Adrenal gland (tissue), 19 donors: ENCODE data around the gene FCHSD2. TPM values are rescaled to one million over a fixed set of nuclear protein-coding genes. Genes with fewer than 3 reads are reported as not detected.

Experiments
- DNase-seq, 7 donors: peaks; one replicate each; pipeline ENCODE4 v3.0.0-alpha.2; 2019 to 2020
- H3K27ac ChIP-seq, 5 donors: fragments of 200-600 bp; sonication (generic) in 4 of 5; 1 replicate in 3 of 5; 2 replicates in 2 of 5; pipeline versions ENCODE4 v1.5.1 to v1.8.0; 2016 to 2020; ENCODE audit warnings: mild to moderate bottlenecking in 1 of 5
- H3K27me3 ChIP-seq: fragments of 200-600 bp; 2 replicates; pipeline ENCODE4 v1.8.0; 2021
- H3K36me3 ChIP-seq, 2 donors: fragments of 200-600 bp; replicated peaks in 1 of 2; 1 replicate in 1 of 2; 2 replicates in 1 of 2; pipeline versions ENCODE4 v1.5.1 to v1.8.0; 2018 to 2022
- H3K4me1 ChIP-seq, 2 donors: fragments of 200-600 bp; replicated peaks in 1 of 2; 1 replicate in 1 of 2; 2 replicates in 1 of 2; pipeline versions ENCODE4 v1.5.1 to v1.8.0; 2018 to 2021
- H3K4me3 ChIP-seq, 4 donors: fragments of 200-600 bp; sonication (generic) in 3 of 4; one replicate each; pipeline ENCODE4 v1.5.1; 2016 to 2018
- H3K9me3 ChIP-seq, 3 donors: fragments of 200-600 bp; sonication (generic) in 1 of 3; replicated peaks in 1 of 3; 1 replicate in 2 of 3; 2 replicates in 1 of 3; pipeline versions ENCODE4 v1.5.1 to v1.8.0; 2016 to 2021
- CTCF ChIP-seq, 6 experiments: fragments of 450-650 bp in 4 of 6; fragments of 200-600 bp in 2 of 6; sonication (generic) in 1 of 6; IDR thresholded peaks; 1 replicate in 5 of 6; 2 replicates in 1 of 6; pipeline versions ENCODE4 v1.5.1 to v1.8.0; 2016 to 2021; ENCODE audit warnings: antibody characterized with exemption in 6 of 6, mild to moderate bottlenecking in 2 of 6, moderate library complexity in 1 of 6
- POLR2A ChIP-seq, 2 donors: fragments of 450-650 bp; IDR thresholded peaks; one replicate each; pipeline ENCODE4 v1.6.1; 2017; ENCODE audit warnings: antibody characterized with exemption in 2 of 2, mild to moderate bottlenecking in 2 of 2, moderate library complexity in 1 of 2
- WGBS, 4 donors: extraction: QIAGEN DNeasy Blood & Tissue Kit in 2 of 4; methylation state at CpG; one replicate each; pipeline versions ENCODE4 v1.1.5 to v1.1.7; 2013 to 2017; 5-methylcytosine and 5-hydroxymethylcytosine counted together
- intact Hi-C, 2 donors: fragments of 100-400 bp; cut with DNase I; formaldehyde crosslinking; loops; one replicate each; pipeline versions ENCODE4 v1.14.1 to v1.15.0; 2022 to 2023
- long read RNA-seq, 10 donors: library from polyadenylated mRNA in 3 of 10; unstranded in 2 of 10; stranded (forward) in 1 of 10; transcript quantifications; one replicate each; pipeline ENCODE4 v2.0.0 and lab custom pipeline, GENCODE V29; 2021 to 2026
- polyA plus RNA-seq, 3 donors: library from polyadenylated mRNA; stranded (reverse); fragments of 200-250 nt in 2 of 3; fragments of 350-450 nt in 1 of 3; fragmentation: Illumina TruSeq in 1 of 3; extraction: RNeasy Lipid Tissue Mini Kit (QIAGEN cat#74804) in 1 of 3; gene quantifications; one replicate each; pipeline ENCODE4 v1.2.3, GENCODE V29; 2013 to 2014
- total RNA-seq, 9 donors: library from RNA; depleted of rRNA in 4 of 9; stranded (reverse); fragments of >200 nt in 4 of 9; fragments of 120-200 nt in 1 of 9; fragmentation: NEBNext Ultra II Directional in 1 of 9; extraction: Animal tissue kit (Norgen Biotek cat#: 25700) in 1 of 9; gene quantifications; one replicate each; pipeline versions ENCODE4 v1.1.0 to v1.2.4, GENCODE V29; 2013 to 2023
- donor health status: healthy with polysubstance abuse.
- donor health status: Bipolar disorder and iron deficiency.
- donor health status: DM: yes; HTN: yes; CAD: no.
- donor health status: DM: no; HTN: no; CAD: no.
- donor health status: DM: no; HTN: no; CAD: no.
- donor health status: DM: yes; HTN: yes; CAD: no.

The FCHSD2 gene
- total RNA-seq (10 to 100 TPM; 20.7 to 67.2 (median 34.9) TPM), polyA plus RNA-seq (10 to 100 TPM; 14.6 to 39.1 (median 21.3) TPM)
- long read RNA-seq, donor 1 = 0 reads
- long read RNA-seq, donor 2 = 0 reads
- long read RNA-seq, donor 3 = 0 reads
- long read RNA-seq, donor 4, partial matches to known transcripts = 2 of 4 reads
- long read RNA-seq, donor 4, other reads (novel, unspliced or antisense) = 2 of 4 reads
- long read RNA-seq, donor 5, full-length matches to known transcripts = 38 of 65 reads
- long read RNA-seq, donor 5, partial matches to known transcripts = 9 of 65 reads
- long read RNA-seq, donor 5, other reads (novel, unspliced or antisense) = 18 of 65 reads
- long read RNA-seq, donor 6, full-length matches to known transcripts = 1 of 6 reads
- long read RNA-seq, donor 6, partial matches to known transcripts = 2 of 6 reads
- long read RNA-seq, donor 6, other reads (novel, unspliced or antisense) = 3 of 6 reads
- long read RNA-seq, donor 7 = 0 reads
- long read RNA-seq, donor 8, transcript FCHSD2-204 (20 exons, 3,154 nt) = major isoform, 6 of 6 reads
- long read RNA-seq, donor 8, partial matches to known transcripts = 0 of 6 reads
- long read RNA-seq, donor 8, other reads (novel, unspliced or antisense) = 0 of 6 reads
- long read RNA-seq, donor 9, partial matches to known transcripts = 8 of 8 reads
- long read RNA-seq, donor 9, other reads (novel, unspliced or antisense) = 0 of 8 reads
- long read RNA-seq, donor 10, partial matches to known transcripts = 0 of 1 reads
- long read RNA-seq, donor 10, other reads (novel, unspliced or antisense) = 0 of 1 reads

DNA sequence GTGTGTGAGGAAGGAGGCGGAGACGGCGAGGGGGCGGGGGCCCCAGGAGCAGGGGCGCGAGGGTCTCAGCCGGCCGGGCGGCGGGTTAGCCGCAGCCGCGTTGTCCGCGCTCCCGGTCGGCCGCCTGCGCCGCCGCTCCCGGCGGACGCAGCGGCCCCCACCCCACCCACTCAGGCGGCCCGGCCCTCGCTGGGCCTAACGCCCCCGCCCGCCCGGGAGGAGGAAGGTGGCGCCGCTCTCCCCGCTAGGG is at the start of gene FCHSD2:
TSS of gene FCHSD2 (minus strand) at position 191 of the 250 bp plus-strand sequence. CDS start 441 bp downstream, outside the sequence.
- TF ChIP-seq POLR2A (IDR thresholded peaks at IDR 0.05) (no peak), CTCF (IDR thresholded peaks at IDR 0.05) (no peak)
- no peak for DNase-seq
- Histone ChIP-seq H3K4me3 (peak within 1 kb of the TSS; percentile 51 to 90 (median 70)), H3K27ac (peak within 1 kb of the TSS; percentile 81 to 97 (median 95)), H3K36me3 (no peaks in the 10 kb centered on the region), H3K9me3 (no peaks in the 10 kb centered on the region), H3K4me1 (peaks cover 29 to 43% of the 10 kb centered on the region in 2 donors), H3K27me3 (no peaks in the 10 kb centered on the region)
- 0 to 1% methylated on average over 21 to 35 of the region's 35 CpGs; no CpG with 5 or more reads in 2 of the 4 donors for WGBS, 4 donors
- intact Hi-C loops = loop anchor here in 1 of 2 donors (10.0 kb wide), 1 partner anchor 217 kb away; no protein-coding TSS in a partner anchor

DNA sequence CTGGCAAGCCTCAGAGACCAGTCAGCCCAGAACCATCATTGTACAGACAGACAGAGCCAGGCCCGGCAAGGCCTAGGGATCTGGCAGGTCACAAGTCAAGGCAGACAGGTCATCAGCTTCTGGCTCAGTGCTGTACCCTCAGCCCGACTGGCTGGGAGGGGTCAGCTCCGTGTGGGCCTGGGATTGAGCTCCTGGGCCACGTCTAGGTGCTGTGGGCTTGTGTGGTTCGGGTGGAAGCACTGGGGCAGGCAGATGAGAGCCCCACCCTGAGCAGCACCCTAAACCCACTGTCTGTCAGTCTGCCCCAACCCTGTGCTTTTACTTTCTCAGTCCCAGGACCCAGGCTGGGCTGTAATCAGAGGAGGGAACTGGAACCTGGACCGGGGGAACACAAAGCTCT is 49.0 kb upstream of the FCHSD2 start:
- Histone ChIP-seq H3K27ac (no peak overlapping the region), H3K9me3 (no peaks in the 10 kb centered on the region), H3K27me3 (no peaks in the 10 kb centered on the region), H3K36me3 (no peaks in the 10 kb centered on the region), H3K4me3 (no peak overlapping the region), H3K4me1 (no peaks in the 10 kb centered on the region)
- intact Hi-C loops = loop anchor here in 1 of 2 donors (5.0 kb wide), 1 partner anchor 41 kb away; no protein-coding TSS in a partner anchor
- peak in 1 of 7 donors; percentile 9 for DNase-seq
- WGBS, 4 donors = 77 to 88% (median 82%) methylated on average over 6 of the region's 6 CpGs
- TF ChIP-seq POLR2A (IDR thresholded peaks at IDR 0.05) = no peak
- TF ChIP-seq CTCF (IDR thresholded peaks at IDR 0.05) = no peak

GRCh38 chr11:73190557-73190885 is 48.4 kb upstream of the FCHSD2 start:
- 95 to 98% (median 97%) methylated on average over 3 of the region's 3 CpGs for WGBS, 4 donors
- no peaks in the 10 kb centered on the region for H3K36me3 ChIP-seq
- no peak overlapping the region for H3K27ac ChIP-seq
- no peaks in the 10 kb centered on the region for H3K27me3 ChIP-seq
- DNase-seq = no peak
- H3K4me1 ChIP-seq = no peaks in the 10 kb centered on the region
- intact Hi-C loops = loop anchor here in 1 of 2 donors (5.0 kb wide), 1 partner anchor 42 kb away; no protein-coding TSS in a partner anchor
- no peaks in the 10 kb centered on the region for H3K9me3 ChIP-seq
- H3K4me3 ChIP-seq = no peak overlapping the region
- TF ChIP-seq POLR2A (IDR thresholded peaks at IDR 0.05) (no peak), CTCF (IDR thresholded peaks at IDR 0.05) (no peak)
